Activated T-helper 1 cell treated with anti-CD3 and anti-CD28 coated beads, Interleukin-12 subunit alpha, Interleukin-12 subunit beta, Interleukin-2, Interleukin-4 antibody, amounts not matched to agents 30 ng/mL and 10 ng/mL and 1 ng/mL, durations not matched to agents 14 hours and 24 hours and 36 hours (primary cell): ENCODE measurements around the gene ZBTB20. TPM values are rescaled to one million over a fixed set of nuclear protein-coding genes. Genes with fewer than 3 reads are reported as not detected.

Experiments used
- DNase-seq: peaks from one replicate; pipeline ENCODE4 v3.0.0; 2021; ENCODE audit warnings: low spot score
- H3K27ac Mint-ChIP-seq: one replicate; pipeline ENCODE4 v1.8.0; 2021; ENCODE audit warnings: mild to moderate bottlenecking, mixed read lengths
- H3K27me3 Mint-ChIP-seq: one replicate; pipeline ENCODE4 v1.8.0; 2022; ENCODE audit warnings: mild to moderate bottlenecking, moderate library complexity, mixed read lengths; ENCODE audit not compliant: insufficient read depth
- H3K36me3 Mint-ChIP-seq: one replicate; pipeline ENCODE4 v1.8.0; 2021; ENCODE audit warnings: low read depth, mixed read lengths
- H3K4me1 Mint-ChIP-seq: one replicate; pipeline ENCODE4 v1.8.0; 2021; ENCODE audit warnings: low read depth, mixed read lengths
- H3K4me3 Mint-ChIP-seq: one replicate; pipeline ENCODE4 v1.8.0; 2021; ENCODE audit warnings: mild to moderate bottlenecking, moderate library complexity, mixed read lengths
- H3K9me3 Mint-ChIP-seq: one replicate; pipeline ENCODE4 v1.8.0; 2021; ENCODE audit warnings: mixed read lengths
- intact Hi-C: fragments of 100-400 bp; cut with micrococcal nuclease; formaldehyde crosslinking; loops from one replicate; pipeline ENCODE4 v1.15.1; 2024
- total RNA-seq: library from RNA; stranded (reverse); gene quantifications from 2 replicates; pipeline ENCODE4 v1.2.3, GENCODE V29; 2022

Gene ZBTB20
- total RNA-seq, 1 donor from 2014 or later, result 4.1 TPM

- no peak overlapping the region for H3K4me3 Mint-ChIP-seq
- no peaks in the 10 kb centered on the region for H3K4me1 Mint-ChIP-seq
- peaks cover 5% of the 10 kb centered on the region for H3K9me3 Mint-ChIP-seq
- H3K27ac Mint-ChIP-seq, result no peak overlapping the region
- H3K36me3 Mint-ChIP-seq, result no peaks in the 10 kb centered on the region
- DNase-seq, result no peak
- no peaks in the 10 kb centered on the region for H3K27me3 Mint-ChIP-seq
- intact Hi-C loops, result no loop called here
Measured at GRCh38 chr3:114538211-114538610, 608.9 kb downstream of the ZBTB20 start.

GRCh38 chr3:114528517-114528916, 618.6 kb downstream of the ZBTB20 start:
- Mint-ChIP-seq H3K4me1 (no peaks in the 10 kb centered on the region), H3K27me3 (no peaks in the 10 kb centered on the region), H3K36me3 (no peaks in the 10 kb centered on the region), H3K4me3 (no peak overlapping the region), H3K27ac (no peak overlapping the region), H3K9me3 (peaks cover 5% of the 10 kb centered on the region)
- intact Hi-C loops, result no loop called here
- no peak for DNase-seq

- DNase-seq, result no peak
- no peaks in the 10 kb centered on the region for H3K36me3 Mint-ChIP-seq
- H3K9me3 Mint-ChIP-seq, result peaks cover 5% of the 10 kb centered on the region
- H3K4me3 Mint-ChIP-seq, result no peak overlapping the region
- no peaks in the 10 kb centered on the region for H3K4me1 Mint-ChIP-seq
- H3K27ac Mint-ChIP-seq, result no peak overlapping the region
- H3K27me3 Mint-ChIP-seq, result no peaks in the 10 kb centered on the region
- intact Hi-C loops, result no loop called here
Measured at GRCh38 chr3:114527036-114527644, 619.9 kb downstream of the ZBTB20 start.

- intact Hi-C loops, result no loop called here
- Mint-ChIP-seq H3K9me3 (no peaks in the 10 kb centered on the region), H3K4me3 (no peak overlapping the region), H3K27me3 (no peaks in the 10 kb centered on the region), H3K36me3 (no peaks in the 10 kb centered on the region), H3K4me1 (no peaks in the 10 kb centered on the region), H3K27ac (no peak overlapping the region)
- no peak for DNase-seq
Measured at GRCh38 chr3:114525278-114525677, 621.8 kb downstream of the ZBTB20 start.

- no peaks in the 10 kb centered on the region for H3K9me3 Mint-ChIP-seq
- no peak for DNase-seq
Measured at GRCh38 chr3:114519415-114519814, 627.7 kb downstream of the ZBTB20 start.

GRCh38 chr3:114518206-114518808, 628.8 kb downstream of the ZBTB20 start:
- Mint-ChIP-seq H3K4me1 (no peaks in the 10 kb centered on the region), H3K9me3 (no peaks in the 10 kb centered on the region), H3K36me3 (no peaks in the 10 kb centered on the region), H3K4me3 (no peak overlapping the region), H3K27ac (no peak overlapping the region), H3K27me3 (no peaks in the 10 kb centered on the region)
- DNase-seq, result no peak
- intact Hi-C loops, result no loop called here

More at GRCh38 chr3:114519415-114519814, 627.7 kb downstream of the ZBTB20 start:
- H3K4me1 Mint-ChIP-seq, result no peaks in the 10 kb centered on the region
- H3K27ac Mint-ChIP-seq, result no peak overlapping the region
- no peak overlapping the region for H3K4me3 Mint-ChIP-seq
- no peaks in the 10 kb centered on the region for H3K36me3 Mint-ChIP-seq
- intact Hi-C loops, result no loop called here
- no peaks in the 10 kb centered on the region for H3K27me3 Mint-ChIP-seq

- peaks cover 16% of the 10 kb centered on the region for H3K27me3 Mint-ChIP-seq
- H3K4me1 Mint-ChIP-seq, result no peaks in the 10 kb centered on the region
- H3K27ac Mint-ChIP-seq, result no peak overlapping the region
- DNase-seq, result no peak
- H3K36me3 Mint-ChIP-seq, result no peaks in the 10 kb centered on the region
- H3K4me3 Mint-ChIP-seq, result no peak overlapping the region
- intact Hi-C loops, result no loop called here
- H3K9me3 Mint-ChIP-seq, result no peaks in the 10 kb centered on the region
Measured at GRCh38 chr3:114510201-114510600, 636.9 kb downstream of the ZBTB20 start.

GRCh38 chr3:114509756-114510155, 637.3 kb downstream of the ZBTB20 start:
- Mint-ChIP-seq H3K27ac (no peak overlapping the region), H3K9me3 (no peaks in the 10 kb centered on the region), H3K36me3 (no peaks in the 10 kb centered on the region), H3K4me3 (no peak overlapping the region), H3K4me1 (no peaks in the 10 kb centered on the region), H3K27me3 (peaks cover 16% of the 10 kb centered on the region)
- DNase-seq, result no peak
- intact Hi-C loops, result loop anchor here (5.0 kb wide), 1 partner anchor 593 kb away; no protein-coding TSS in a partner anchor

- intact Hi-C loops, result loop anchor here (5.0 kb wide), 1 partner anchor 593 kb away; no protein-coding TSS in a partner anchor
- H3K36me3 Mint-ChIP-seq, result no peaks in the 10 kb centered on the region
- no peak for DNase-seq
- H3K9me3 Mint-ChIP-seq, result no peaks in the 10 kb centered on the region
- no peak overlapping the region for H3K4me3 Mint-ChIP-seq
- no peaks in the 10 kb centered on the region for H3K4me1 Mint-ChIP-seq
- peaks cover 17% of the 10 kb centered on the region for H3K27me3 Mint-ChIP-seq
- H3K27ac Mint-ChIP-seq, result no peak overlapping the region
Measured at GRCh38 chr3:114508976-114509375, 638.1 kb downstream of the ZBTB20 start.

GRCh38 chr3:114508208-114508607, 638.9 kb downstream of the ZBTB20 start:
- H3K4me3 Mint-ChIP-seq, result no peak overlapping the region
- no peaks in the 10 kb centered on the region for H3K36me3 Mint-ChIP-seq
- no peak for DNase-seq
- H3K9me3 Mint-ChIP-seq, result no peaks in the 10 kb centered on the region
- H3K4me1 Mint-ChIP-seq, result no peaks in the 10 kb centered on the region
- intact Hi-C loops, result loop anchor here (5.0 kb wide), 1 partner anchor 594 kb away; no protein-coding TSS in a partner anchor
- no peak overlapping the region for H3K27ac Mint-ChIP-seq
- peaks cover 19% of the 10 kb centered on the region for H3K27me3 Mint-ChIP-seq

GRCh38 chr3:114506591-114507300, 640.3 kb downstream of the ZBTB20 start:
- H3K9me3 Mint-ChIP-seq, result no peaks in the 10 kb centered on the region
- no peaks in the 10 kb centered on the region for H3K36me3 Mint-ChIP-seq
- no peak overlapping the region for H3K27ac Mint-ChIP-seq
- no peak overlapping the region for H3K4me3 Mint-ChIP-seq
- intact Hi-C loops, result loop anchor here (5.0 kb wide), 1 partner anchor 596 kb away; no protein-coding TSS in a partner anchor
- peaks cover 20% of the 10 kb centered on the region for H3K27me3 Mint-ChIP-seq
- peaks cover 6% of the 10 kb centered on the region for H3K4me1 Mint-ChIP-seq
- DNase-seq, result no peak

GRCh38 chr3:114504941-114505628, 642.0 kb downstream of the ZBTB20 start:
- H3K9me3 Mint-ChIP-seq, result no peaks in the 10 kb centered on the region
- H3K4me1 Mint-ChIP-seq, result peaks cover 9% of the 10 kb centered on the region
- intact Hi-C loops, result loop anchor here (5.0 kb wide), 1 partner anchor 597 kb away; no protein-coding TSS in a partner anchor
- H3K36me3 Mint-ChIP-seq, result no peaks in the 10 kb centered on the region
- no peak for DNase-seq
- no peak overlapping the region for H3K27ac Mint-ChIP-seq
- peaks cover 18% of the 10 kb centered on the region for H3K27me3 Mint-ChIP-seq
- H3K4me3 Mint-ChIP-seq, result no peak overlapping the region

GRCh38 chr3:114502204-114502603, 644.9 kb downstream of the ZBTB20 start:
- no peak for DNase-seq
- peaks cover 14% of the 10 kb centered on the region for H3K4me1 Mint-ChIP-seq
- H3K27me3 Mint-ChIP-seq, result peaks cover 22% of the 10 kb centered on the region
- H3K36me3 Mint-ChIP-seq, result no peaks in the 10 kb centered on the region
- H3K4me3 Mint-ChIP-seq, result no peak overlapping the region
- intact Hi-C loops, result no loop called here
- H3K27ac Mint-ChIP-seq, result no peak overlapping the region
- H3K9me3 Mint-ChIP-seq, result no peaks in the 10 kb centered on the region
